HG02642 (cell line): ENCODE data around the gene SV2B.

Source experiments
- ATAC-seq: cut with Tn5 transposase; IDR thresholded peaks from one replicate; pipeline ENCODE4 v1.9.1; 2021; ENCODE audit warnings: mild to moderate bottlenecking; ENCODE audit not compliant: unreplicated experiment, poor library complexity

Gene SV2B

DNA sequence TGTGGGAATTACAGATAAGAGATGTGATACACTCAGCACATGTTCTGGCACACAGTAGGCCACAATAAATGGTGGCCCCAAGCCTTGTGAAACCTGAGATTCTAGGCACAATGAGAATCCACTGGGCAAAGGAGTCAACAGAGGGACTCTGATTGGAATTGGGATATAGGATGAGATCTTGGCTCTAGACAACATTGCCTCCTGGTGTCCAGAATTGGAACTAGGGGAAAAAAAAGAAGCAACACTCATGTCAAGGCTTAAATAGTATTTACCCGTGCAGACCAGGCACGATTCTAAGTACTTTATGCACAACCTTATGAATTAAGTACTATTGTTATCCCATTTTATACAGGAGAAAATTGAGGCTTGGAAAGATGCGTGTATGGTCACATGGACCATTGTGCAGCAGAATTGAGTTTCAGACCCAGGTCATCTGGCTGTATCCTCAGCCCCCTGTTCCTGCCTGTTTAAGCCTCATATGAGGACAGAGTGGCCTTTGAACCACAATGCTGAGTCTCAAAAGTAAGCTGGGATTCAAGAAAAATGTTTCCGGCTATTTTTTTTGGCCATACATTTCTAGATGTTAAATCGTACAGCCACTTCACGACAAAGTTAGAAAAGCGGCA lies 124.8 kb downstream of the SV2B start:
- ATAC-seq = no peak

DNA sequence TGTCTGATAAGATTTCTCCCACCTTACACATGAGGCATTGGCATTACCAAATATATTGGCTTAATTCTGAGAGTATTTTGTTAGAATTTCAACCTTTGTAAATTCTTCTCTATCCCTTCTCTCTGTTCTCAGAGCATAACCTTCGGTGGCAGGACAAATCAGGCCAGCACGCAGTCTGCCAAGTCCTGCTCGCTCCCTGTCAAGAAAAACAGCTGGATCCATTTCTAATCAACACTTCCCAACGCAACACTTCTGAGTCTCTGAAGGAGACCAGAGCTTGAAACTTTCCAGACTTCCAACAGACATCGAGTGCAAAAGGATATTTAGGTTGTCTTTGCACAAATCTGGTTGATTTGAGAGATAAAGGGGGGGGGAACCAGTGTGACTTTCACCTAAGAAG lies 125.7 kb downstream of the SV2B start:
- no peak for ATAC-seq

DNA sequence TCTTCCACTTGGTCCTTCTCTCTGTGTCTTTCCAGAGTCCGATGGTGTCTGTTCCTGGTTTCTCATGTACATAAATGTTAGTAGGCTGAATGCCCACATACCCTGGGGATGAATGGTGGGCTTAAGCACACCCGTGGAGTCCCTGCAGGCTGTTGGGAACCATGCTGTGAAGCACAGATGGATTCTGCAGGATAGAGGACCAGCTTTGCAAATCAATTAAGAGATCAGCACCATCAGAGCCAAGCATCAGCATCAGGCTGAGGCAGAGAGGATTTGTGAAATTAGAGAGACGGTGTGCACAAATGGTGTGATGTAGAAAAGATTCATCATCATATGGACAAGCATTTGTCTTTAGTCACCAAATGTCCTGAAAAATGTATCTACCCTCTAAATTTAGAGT lies 127.1 kb downstream of the SV2B start:
- no peak for ATAC-seq

DNA sequence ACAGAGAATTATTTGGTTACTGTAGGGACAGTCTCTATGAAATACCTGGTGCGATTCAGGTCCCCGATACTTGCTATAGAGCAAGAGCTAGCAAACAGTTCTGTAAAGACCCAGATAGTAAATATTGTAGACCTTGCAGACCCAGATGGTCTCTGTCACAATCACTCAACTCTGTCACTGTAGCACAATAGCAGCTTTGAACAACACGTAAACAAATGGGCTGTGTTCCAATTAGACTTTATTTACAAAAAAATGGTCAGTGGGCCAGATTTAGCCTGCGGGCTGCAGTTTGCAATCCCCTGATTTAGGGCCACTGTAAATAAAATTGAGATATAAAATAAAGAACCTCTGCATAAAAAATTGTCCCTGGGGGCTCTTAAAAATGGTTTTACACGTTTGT lies 127.7 kb downstream of the SV2B start:
- no peak for ATAC-seq

DNA sequence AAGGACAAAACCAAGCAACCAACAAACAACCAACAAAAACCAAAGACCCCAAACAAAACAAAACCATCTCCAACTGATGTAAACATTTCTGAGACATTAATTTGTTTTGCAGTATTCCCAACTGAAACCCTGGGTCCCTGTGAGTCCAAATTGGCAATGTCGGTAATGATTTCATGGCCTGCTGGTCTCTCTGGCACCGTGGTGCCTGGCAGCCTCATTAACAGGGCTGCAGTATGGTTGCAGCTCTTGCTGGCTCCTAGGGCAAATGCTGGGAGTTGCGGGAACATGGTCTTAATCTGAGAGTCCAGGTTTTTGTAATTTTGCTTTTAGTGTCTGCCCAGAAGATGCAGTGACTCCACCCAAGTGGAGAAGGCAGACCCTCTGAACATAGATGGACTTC lies 128.3 kb downstream of the SV2B start:
- ATAC-seq = no peak

DNA sequence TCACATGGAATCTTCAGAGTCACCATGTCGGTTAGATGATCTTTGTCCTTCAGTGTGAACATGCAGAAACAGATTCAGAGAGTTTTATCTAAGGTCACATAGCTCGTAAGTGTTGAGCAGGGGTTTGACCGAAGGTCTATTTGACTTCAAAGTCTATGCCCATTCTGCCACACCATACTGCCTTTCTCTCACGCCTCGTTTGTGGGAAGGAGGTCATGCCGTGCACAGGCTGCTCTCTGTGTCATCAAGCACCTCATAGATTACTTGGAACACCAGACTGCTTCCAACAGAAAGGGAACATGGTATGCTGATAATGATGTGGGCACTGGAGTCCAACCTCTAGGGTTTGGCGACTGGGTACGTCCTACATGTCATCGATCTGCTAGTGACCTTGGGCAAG lies 128.8 kb downstream of the SV2B start:
- no peak for ATAC-seq

DNA sequence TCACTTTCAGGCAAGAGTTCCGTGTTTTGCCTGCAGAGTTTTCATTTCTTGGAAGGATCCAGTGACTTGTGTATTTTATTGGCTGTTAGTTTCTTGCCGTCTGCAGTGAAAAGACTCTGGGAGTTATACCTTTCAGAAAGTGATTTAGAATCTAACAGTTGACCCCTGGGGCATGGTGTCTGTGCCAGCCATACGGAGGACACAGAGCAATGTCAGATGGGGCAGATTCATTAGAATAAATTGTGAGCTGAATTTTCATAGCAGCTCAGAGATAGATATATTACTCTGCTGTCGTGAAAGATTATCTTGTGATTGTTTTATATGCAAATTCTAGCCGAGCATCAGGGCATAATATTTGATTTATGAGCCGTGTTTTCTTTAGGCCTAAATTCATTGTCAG lies 131.6 kb downstream of the SV2B start:
- ATAC-seq = no peak

DNA sequence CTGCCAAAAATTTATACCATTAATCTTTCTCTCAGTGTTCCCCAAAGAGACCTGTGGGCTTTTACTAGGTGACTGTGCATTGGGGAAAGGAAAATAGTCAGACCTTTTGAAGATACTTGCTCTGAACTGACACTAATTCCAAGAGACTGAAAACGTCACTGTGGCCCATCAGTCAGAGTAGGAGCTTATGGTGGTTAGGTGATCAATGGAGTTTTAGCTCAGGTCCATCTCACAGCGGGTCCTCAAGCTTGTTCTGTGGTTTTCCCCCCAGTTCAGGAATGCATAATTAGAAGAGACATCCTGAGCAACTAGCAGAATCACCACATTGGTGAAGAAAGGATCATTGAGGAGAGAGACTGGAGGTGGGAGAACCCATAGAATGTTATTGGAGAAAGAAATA lies 134.7 kb downstream of the SV2B start:
- no peak for ATAC-seq

DNA sequence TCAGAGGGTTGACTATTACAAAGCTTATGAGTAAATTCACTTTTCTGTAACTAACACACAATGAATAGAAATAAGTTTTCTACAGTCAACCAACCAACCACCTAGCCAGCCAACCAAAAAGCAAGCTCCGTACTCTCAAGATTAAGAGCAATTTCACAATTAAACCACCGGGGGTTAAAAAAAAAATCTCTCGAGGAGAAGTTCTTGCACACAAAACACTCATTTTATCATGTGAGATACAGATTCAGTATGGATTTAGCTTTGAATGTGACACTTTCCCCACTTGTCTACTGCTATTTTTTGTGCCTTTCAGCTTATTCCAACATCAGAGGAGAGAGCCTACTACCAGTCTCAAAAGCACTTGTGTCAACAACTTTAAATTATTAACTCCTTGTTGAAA lies 135.3 kb downstream of the SV2B start:
- no peak for ATAC-seq

DNA sequence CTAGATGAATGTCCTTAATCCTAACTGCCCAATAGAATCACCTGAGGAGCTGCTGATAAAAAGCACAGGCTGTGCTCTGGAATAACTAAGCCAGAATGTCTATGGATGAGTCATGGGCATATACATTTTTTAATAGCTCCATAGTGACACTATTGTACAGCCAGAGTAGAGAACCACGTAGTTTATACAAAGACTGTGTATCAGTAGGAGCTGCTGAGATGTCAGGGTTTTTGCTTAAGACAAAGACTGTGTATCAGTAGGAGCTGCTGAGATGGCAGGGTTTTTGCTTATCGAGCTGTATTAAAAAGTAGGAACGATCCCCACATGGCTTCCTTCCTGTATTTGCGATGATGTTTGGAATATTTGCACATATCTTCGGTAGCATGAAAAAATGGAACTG lies 137.4 kb downstream of the SV2B start:
- no peak for ATAC-seq

DNA sequence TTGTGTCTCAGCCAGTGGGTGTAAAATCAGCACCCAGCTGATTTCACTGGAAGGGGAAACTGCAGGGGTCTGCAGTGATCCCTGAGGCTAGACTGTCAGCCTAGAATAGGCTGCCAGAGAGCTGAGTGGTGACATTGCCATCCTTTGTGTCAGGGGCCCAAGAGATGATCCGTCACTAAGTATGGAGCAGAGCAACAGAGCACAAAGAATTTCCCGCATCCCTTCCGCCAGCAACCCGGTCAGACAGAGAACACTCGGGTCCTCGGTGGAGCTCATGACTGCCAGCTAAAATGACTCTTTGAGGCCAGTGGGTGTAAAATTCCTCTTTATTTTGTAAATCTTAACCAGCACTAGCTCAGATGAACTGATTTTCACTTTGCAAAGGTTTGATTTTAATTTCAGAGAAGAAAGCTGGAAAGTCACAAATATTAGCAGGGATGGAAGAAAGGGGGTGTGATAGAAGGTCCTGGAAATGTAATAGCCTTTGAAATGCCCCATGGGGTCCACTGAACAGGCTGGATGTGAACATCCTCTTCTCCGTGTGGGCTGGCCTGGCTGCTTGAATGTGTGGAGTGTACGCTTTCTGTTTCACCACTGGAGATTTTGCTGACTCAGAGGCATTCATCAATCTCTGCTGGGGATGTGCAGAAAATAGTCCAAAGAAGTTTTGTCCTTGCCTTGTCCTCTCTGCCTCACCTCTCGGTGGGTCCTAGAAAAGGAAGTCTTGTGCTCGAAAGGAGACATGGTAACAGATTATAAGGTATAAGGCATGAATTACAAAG lies 138.8 kb downstream of the SV2B start:
- no peak for ATAC-seq

DNA sequence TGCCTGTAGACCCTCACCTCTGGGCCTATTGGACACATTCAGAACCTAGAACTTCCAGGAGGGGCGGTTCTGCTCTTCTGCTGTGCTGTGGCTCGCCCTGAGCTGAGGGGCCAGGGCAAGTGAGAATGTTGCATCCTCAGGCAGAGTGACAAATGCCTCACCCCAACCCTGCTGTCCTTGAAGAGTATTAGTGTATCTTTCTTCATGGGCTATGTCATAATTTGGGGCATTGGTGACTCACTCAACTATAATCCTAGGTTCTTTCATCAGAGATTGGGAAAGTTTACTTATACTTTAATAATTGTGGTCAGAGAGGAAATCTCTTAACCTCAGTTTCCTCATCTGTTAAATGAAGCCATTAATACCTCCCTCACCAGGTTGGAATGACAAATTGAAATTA lies 143.8 kb downstream of the SV2B start:
- ATAC-seq = no peak

DNA sequence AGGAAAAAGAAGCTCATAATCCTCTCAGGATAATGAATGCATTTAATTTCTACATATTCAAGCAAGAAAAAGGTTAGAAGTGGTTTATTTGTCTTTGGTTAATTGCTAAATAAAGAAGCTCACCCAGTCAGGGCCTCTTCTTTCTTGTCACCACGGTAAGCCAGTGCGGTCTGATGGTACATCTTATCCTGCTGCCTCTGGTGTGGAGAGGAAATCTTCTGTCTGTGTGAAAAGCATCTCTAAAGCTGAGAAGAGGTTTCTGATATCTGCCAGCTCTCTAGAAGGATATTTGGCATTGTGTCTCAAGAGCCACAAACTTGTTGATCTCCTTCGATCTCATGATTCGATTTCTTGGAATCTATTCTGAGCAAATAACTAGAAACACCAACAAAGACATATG lies 144.9 kb downstream of the SV2B start:
- ATAC-seq = no peak

DNA sequence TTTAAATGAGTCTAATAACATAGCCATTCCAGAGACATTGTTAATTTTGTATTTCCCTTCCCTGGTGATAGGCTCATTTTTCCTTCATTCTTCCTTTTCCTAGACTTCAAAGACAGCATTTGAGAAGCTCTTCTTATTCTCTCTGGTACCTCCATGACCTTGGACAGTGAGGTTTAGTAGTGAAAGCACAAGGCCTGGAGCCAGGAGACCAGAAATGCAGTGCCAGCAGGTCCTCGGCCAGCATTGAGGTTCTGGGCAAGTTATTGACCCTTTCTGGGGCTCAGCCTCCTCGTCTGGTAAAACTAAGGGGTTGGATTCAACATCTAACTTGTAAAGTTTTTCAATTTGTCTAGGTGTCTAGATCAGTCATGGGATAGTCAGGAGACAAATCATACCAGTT lies 146.9 kb downstream of the SV2B start:
- ATAC-seq = no peak

DNA sequence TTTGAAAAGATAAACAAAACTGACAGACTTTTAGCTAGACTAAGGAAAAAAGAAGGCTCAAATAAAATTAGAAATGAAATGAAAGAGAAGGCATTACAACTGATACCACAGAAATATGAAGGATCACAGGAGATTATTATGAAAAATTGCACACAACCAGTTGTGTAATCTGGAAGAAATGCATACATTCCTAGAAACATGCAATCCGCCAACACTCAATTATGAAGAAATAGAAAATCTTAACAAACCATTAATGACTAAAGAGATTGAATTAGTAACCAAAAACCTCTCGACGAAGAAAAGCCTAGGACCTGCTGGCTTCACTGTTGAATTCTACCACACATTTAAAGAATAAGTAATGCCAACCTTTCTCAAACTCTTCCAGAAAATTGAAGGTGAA lies 149.5 kb downstream of the SV2B start:
- no peak for ATAC-seq

DNA sequence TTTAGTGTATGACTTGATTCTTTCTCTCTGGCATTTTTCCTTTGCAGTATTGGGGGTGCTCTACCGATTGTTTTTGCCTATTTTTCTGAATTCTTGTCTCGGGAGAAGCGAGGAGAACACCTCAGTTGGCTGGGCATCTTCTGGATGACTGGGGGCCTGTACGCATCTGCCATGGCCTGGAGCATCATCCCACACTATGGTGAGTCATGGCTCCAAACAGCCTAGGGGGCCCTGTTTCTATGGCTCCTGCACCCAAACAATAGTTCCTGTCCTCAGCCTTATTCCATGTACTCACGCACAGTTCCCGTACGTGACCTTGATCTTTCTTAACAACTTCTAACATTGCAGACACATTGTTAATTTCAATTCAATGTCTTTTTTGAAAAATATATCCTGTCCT lies 152.3 kb downstream of the SV2B start:
- no peak for ATAC-seq

DNA sequence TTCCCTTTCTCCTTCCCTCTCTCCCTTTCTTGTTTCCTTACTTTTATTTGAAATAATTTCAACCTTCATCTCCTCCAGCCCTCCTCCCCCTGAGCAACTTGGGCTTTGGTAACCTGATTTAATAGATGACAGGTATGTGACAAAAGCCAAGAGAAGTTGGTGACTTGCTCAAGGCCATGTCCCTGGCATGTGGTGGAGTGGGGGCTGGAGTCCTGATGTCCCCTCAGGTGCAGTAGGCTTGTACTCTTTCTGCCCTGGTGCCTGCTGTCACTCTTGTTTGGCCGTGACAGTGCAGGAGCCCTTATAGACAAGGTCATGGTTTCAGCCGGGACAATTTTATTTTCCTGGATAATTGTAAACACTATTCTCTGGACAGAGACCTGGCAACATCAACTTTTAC lies 152.7 kb downstream of the SV2B start:
- ATAC-seq = no peak

DNA sequence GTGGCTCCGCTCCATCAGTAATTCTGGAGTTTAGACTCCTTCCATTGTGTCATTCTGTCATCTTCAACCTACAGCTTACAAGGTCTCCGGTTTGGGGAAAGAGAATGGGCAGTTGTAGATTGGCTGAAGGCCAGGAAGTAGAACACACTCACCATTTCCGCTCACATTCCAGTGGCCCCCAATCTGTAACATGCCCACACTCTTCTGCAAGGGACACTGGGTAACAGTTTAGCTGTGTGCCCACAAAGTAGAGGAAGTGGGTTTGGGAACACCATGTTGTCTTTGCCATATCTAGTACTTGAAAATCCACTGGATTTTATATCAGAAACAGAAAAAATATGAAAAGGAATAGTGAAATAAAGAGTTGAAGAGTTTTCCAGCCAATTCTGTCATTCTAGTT lies 153.5 kb downstream of the SV2B start:
- ATAC-seq = no peak

DNA sequence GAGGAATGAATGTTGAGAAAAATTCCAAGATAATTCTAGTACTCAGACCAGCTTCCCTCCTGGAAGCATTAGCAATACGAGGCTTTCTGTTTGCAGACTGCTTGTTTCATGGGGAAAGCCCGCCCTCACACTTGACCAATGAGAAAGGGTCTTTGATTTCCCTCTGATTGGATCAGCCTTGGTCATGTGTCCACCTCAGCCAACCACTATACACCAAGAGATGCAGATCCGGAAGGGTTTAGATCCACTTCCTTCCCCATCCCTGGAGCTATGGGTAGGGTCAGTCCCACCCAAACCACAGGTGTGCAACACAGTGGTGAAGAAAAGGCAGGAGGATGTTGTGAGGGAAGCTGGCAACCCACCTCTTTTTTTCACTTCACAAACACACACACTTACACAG lies 154.7 kb downstream of the SV2B start:
- no peak for ATAC-seq

DNA sequence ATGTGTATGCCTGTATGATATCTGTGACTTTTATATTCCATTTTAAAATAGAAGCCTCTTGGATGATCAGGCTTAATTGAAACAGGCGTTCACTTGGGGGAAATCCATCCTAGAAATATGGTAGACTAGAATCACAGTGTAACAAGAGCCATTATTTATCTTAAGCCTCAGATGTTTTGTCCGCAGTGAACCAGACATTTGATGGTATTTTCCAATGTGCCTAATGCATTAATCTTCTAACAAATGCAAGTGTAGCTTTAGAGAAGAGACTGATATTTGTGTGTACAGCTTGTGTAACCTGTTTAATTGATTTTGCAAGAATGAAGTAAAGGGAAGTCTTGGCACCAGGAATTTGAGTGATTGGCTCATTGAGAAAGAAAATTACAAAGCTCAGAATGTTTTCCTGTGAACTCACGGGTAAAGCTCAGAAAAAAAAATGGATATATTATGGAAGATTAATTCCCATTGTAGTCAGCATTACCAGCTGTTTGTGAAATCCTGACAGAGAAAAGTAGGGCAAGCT lies 155.7 kb downstream of the SV2B start:
- ATAC-seq = no peak

DNA sequence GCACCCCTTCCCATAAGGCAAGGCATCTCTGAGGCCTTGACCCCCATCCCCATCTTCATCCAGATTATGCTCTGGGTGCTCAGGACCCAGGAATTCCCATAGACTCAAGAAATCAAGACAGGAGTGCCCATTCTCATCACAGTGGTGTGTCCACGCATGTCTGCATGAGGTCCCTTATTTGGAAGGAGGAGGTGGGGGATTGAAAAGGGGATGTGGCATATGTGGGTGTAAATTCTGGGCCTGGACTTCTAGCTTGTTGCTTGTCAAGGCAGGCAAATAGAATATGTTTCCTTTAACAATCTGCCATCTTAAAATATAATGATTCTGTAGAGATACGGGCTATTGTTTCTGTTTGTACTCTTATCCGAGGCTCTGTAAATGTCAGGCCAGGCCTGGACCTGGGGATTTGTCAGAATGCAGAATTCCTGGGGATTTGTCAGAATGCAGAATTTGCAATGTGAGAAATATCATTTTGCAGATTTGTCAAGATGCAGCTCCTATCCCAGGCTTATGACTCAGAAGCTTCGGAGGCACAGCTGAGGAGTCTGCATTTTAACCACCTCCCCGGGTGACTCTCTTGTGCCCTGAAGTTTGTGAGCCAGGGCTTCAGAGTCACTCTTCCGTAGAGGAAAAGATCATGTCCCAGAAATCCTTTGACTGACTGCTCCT lies 157.8 kb downstream of the SV2B start:
- no peak for ATAC-seq

DNA sequence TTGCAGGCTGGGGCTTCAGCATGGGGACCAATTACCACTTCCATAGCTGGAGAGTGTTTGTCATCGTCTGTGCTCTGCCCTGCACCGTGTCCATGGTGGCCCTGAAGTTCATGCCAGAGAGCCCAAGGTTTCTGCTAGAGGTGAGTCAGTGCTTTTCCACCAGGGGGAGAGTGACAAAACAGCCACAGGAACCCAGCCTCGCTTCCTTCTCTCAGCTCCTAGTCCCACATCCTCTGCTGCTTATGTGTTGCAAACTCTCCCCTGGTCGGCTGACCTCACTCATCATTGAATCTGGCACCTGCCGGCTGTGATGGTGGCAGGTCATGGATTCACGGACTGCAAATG lies 158.3 kb downstream of the SV2B start:
- ATAC-seq = no peak
